HepG2 (cell line): ENCODE results near the gene GPRC5D.

Source experiments
- ELF3 ChIP-seq: IDR thresholded peaks from 2 replicates; pipeline ENCODE4 v1.6.1; 2016; ENCODE audit warnings: missing genetic modification reagents, missing compliant biosample characterization
- SYNCRIP ChIP-seq: fragments of 200-400 bp; formaldehyde crosslinking; IDR thresholded peaks from 2 replicates; pipeline ENCODE4 v1.6.1; 2018; ENCODE audit warnings: mild to moderate bottlenecking, low read depth, low read length; ENCODE audit not compliant: insufficient read depth
- ZBTB8A ChIP-seq: sonication (generic); formaldehyde crosslinking; IDR thresholded peaks from 2 replicates; pipeline ENCODE4 v1.4.0; 2020; ENCODE audit warnings: mild to moderate bottlenecking, low read depth, missing genetic modification reagents, borderline replicate concordance
- TF ChIP-seq, protein P1 (sequence below): sonication (generic); formaldehyde crosslinking; IDR thresholded peaks from 2 replicates; pipeline ENCODE4 v1.5.0; 2020; ENCODE audit warnings: mild to moderate bottlenecking, missing genetic modification reagents, moderate library complexity
- TF ChIP-seq, protein P2 (sequence below): IDR thresholded peaks from 2 replicates; pipeline ENCODE4 v1.6.1; 2016; ENCODE audit warnings: control low read depth

DNA sequence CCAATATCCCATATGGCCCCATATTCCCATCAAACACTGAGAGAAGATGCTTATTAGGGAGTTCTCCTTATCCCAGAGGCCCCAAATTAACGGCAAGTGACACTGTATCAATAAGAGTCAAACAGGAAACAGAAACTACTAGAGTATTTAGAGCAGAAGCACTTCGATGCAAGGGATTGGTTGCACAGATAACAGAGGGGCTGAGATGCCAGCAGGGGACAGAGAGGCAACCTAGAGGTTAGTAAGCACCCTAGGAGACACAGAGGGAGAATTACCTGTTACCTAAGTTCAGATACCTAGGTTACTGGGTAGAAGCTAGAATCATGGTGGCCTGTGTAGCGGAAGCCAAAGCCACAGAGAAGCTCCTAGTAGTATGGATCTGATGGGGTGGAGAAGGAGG lies 45.2 kb upstream of the GPRC5D start:
- TF ChIP-seq, protein P1, sequence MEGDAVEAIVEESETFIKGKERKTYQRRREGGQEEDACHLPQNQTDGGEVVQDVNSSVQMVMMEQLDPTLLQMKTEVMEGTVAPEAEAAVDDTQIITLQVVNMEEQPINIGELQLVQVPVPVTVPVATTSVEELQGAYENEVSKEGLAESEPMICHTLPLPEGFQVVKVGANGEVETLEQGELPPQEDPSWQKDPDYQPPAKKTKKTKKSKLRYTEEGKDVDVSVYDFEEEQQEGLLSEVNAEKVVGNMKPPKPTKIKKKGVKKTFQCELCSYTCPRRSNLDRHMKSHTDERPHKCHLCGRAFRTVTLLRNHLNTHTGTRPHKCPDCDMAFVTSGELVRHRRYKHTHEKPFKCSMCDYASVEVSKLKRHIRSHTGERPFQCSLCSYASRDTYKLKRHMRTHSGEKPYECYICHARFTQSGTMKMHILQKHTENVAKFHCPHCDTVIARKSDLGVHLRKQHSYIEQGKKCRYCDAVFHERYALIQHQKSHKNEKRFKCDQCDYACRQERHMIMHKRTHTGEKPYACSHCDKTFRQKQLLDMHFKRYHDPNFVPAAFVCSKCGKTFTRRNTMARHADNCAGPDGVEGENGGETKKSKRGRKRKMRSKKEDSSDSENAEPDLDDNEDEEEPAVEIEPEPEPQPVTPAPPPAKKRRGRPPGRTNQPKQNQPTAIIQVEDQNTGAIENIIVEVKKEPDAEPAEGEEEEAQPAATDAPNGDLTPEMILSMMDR (CRISPR knock-in tag): no peak
- TF ChIP-seq ELF3 (no peak), ZBTB8A (CRISPR knock-in tag) (no peak), SYNCRIP (no peak)
- TF ChIP-seq, protein P2, sequence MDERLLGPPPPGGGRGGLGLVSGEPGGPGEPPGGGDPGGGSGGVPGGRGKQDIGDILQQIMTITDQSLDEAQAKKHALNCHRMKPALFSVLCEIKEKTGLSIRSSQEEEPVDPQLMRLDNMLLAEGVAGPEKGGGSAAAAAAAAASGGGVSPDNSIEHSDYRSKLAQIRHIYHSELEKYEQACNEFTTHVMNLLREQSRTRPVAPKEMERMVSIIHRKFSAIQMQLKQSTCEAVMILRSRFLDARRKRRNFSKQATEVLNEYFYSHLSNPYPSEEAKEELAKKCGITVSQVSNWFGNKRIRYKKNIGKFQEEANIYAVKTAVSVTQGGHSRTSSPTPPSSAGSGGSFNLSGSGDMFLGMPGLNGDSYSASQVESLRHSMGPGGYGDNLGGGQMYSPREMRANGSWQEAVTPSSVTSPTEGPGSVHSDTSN (CRISPR knock-in tag): no peak
